K562 (cell line): ENCODE results near the gene TMCC2. TPM values are rescaled to one million over a fixed set of nuclear protein-coding genes. Genes with fewer than 3 reads are reported as not detected.
"Not testable (repeated sequence)": the region's sequence is repeated elsewhere in the genome, so short reads cannot be mapped to it uniquely, and the experiment has no call there.

Experiments
- ATAC-seq: fragments of 200-7000 bp; cut with Tn5 transposase; 3 replicates; pipeline ENCODE4 v1.9.1; 2020; ENCODE audit warnings: moderate library complexity
- BruUV-seq: library from RNA; stranded (reverse); fragments of 400-500 nt; replicated peaks from 2 replicates; lab custom pipeline; 2021; lab: Mats Ljungman, UMichigan
- CTCF ChIA-PET: fragments of 300-600 bp; formaldehyde crosslinking; extraction: SDS; loops from one replicate; lab custom pipeline; 2021; ENCODE audit warnings: low intra/inter-chr PET ratio; lab: Yijun Ruan, JAX
- POLR2A ChIA-PET: fragments of 300-600, 350-650 bp; sonication (Branson Sonifier 250); formaldehyde crosslinking; extraction: SDS; loops from one replicate; lab custom pipeline; 2021; ENCODE audit warnings: antibody characterized with exemption, inconsistent platforms; lab: Yijun Ruan, JAX
- DNase-seq, 4 experiments: peaks; one replicate each; pipeline versions ENCODE4 v3.0.0 to v3.0.0-alpha.2; 2011 to 2018; ENCODE audit warnings: low spot score in 3 of 4, mixed read lengths in 3 of 4; ENCODE audit errors: extremely low read depth in 1 of 4
- FAIRE-seq: peaks from 2 replicates; lab custom pipeline; 2011; peaks lifted over from hg19 to GRCh38; lab: Jason Lieb, UNC
- H2AFZ ChIP-seq: 2 replicates; pipeline ENCODE4 v1.6.0; 2011; ENCODE audit warnings: low read depth, low read length, control low read depth, inconsistent platforms
- H3K27ac ChIP-seq: fragments of 200-600 bp; 3 replicates; pipeline ENCODE4 v1.8.0; 2011; ENCODE audit warnings: low read depth, mild to moderate bottlenecking, control low read depth, inconsistent platforms, low read length, moderate library complexity, mixed read lengths; ENCODE audit errors: extremely low read depth
- H3K27me3 ChIP-seq, 2 experiments: fragments of 300-600 bp in 1 of 2; 2 replicates in 1 of 2; 3 replicates in 1 of 2; pipeline versions ENCODE4 v1.6.0 to v1.8.0; 2011; ENCODE audit warnings: inconsistent platforms in 2 of 2, low read length in 2 of 2, mild to moderate bottlenecking in 1 of 2, mixed read lengths in 1 of 2, moderate library complexity in 1 of 2; ENCODE audit not compliant: control insufficient read depth in 2 of 2, insufficient read depth in 2 of 2
- H3K36me3 ChIP-seq: fragments of 300-600 bp; 3 replicates; pipeline ENCODE4 v1.8.0; 2011; ENCODE audit warnings: mild to moderate bottlenecking, low read length, inconsistent platforms; ENCODE audit not compliant: control insufficient read depth, insufficient read depth
- H3K4me1 ChIP-seq, 2 experiments: fragments of 200-600 bp in 1 of 2; replicated peaks in 1 of 2; 2 replicates in 1 of 2; 3 replicates in 1 of 2; pipeline versions ENCODE4 v1.5.1 to v1.8.0; 2011; ENCODE audit warnings: inconsistent platforms in 2 of 2, low read length in 2 of 2, mild to moderate bottlenecking in 1 of 2, mixed read lengths in 1 of 2, moderate library complexity in 1 of 2; ENCODE audit not compliant: control insufficient read depth in 2 of 2, insufficient read depth in 2 of 2
- H3K4me2 ChIP-seq: 2 replicates; pipeline ENCODE4 v1.6.1; 2011; ENCODE audit warnings: low read length, control low read depth, inconsistent platforms, mixed read lengths; ENCODE audit not compliant: insufficient read depth
- H3K4me3 ChIP-seq: fragments of 200-600 bp; sonication (generic), shearing (Covaris generic); 2 replicates; pipeline ENCODE4 v1.5.1; 2016; ENCODE audit warnings: control low read depth, inconsistent platforms
- H3K79me2 ChIP-seq: fragments of 200-600 bp; 3 replicates; pipeline ENCODE4 v1.8.0; 2011; ENCODE audit warnings: low read length, inconsistent platforms; ENCODE audit not compliant: control insufficient read depth, insufficient read depth
- H3K9ac ChIP-seq, 2 experiments: 2 replicates each; pipeline versions ENCODE4 v1.6.0 to v1.6.1; 2011; ENCODE audit warnings: low read depth in 2 of 2, low read length in 2 of 2, control low read depth in 1 of 2, inconsistent platforms in 1 of 2, mild to moderate bottlenecking in 1 of 2, mixed read lengths in 1 of 2; ENCODE audit not compliant: insufficient read depth in 1 of 2
- H3K9me1 ChIP-seq: one replicate; pipeline ENCODE4 v1.6.0; 2011; ENCODE audit warnings: inconsistent platforms, mild to moderate bottlenecking, low read length, moderate library complexity; ENCODE audit not compliant: control insufficient read depth, insufficient read depth
- H3K9me3 ChIP-seq: replicated peaks from 2 replicates; pipeline ENCODE4 v1.5.1; 2011; ENCODE audit warnings: low read depth, low read length, inconsistent platforms; ENCODE audit not compliant: control insufficient read depth, insufficient read depth
- H4K20me1 ChIP-seq: replicated peaks from 2 replicates; pipeline ENCODE4 v1.6.1; 2011; ENCODE audit warnings: low read length, inconsistent platforms, mixed read lengths; ENCODE audit not compliant: control insufficient read depth, insufficient read depth
- AFF4 ChIP-seq: sonication (generic); formaldehyde crosslinking; IDR thresholded peaks from 2 replicates; pipeline ENCODE4 v1.8.0; 2023; ENCODE audit warnings: mild to moderate bottlenecking, missing genetic modification reagents
- ARNT ChIP-seq, 2 experiments: fragments of 450-650 bp; IDR thresholded peaks; 2 replicates each; pipeline ENCODE4 v1.6.1; 2016; ENCODE audit warnings: mild to moderate bottlenecking in 1 of 2
- BCOR ChIP-seq: fragments of 450-650 bp; IDR thresholded peaks from 2 replicates; pipeline ENCODE4 v1.6.1; 2016
- FIP1L1 ChIP-seq: fragments of 200-400 bp; formaldehyde crosslinking; IDR thresholded peaks from 2 replicates; pipeline ENCODE4 v1.6.1; 2018; ENCODE audit warnings: mild to moderate bottlenecking, low read depth, low read length; ENCODE audit not compliant: poor library complexity, severe bottlenecking
- HDAC2 ChIP-seq: fragments of 450-650 bp; IDR thresholded peaks from 2 replicates; pipeline ENCODE4 v1.6.1; 2016; ENCODE audit warnings: mild to moderate bottlenecking
- KDM1A ChIP-seq, 2 experiments: fragments of 450-650 bp; IDR thresholded peaks; 2 replicates each; pipeline ENCODE4 v1.6.1; 2016; ENCODE audit warnings: mild to moderate bottlenecking in 2 of 2
- SMARCA5 ChIP-seq: fragments of 450-650 bp; IDR thresholded peaks from 2 replicates; pipeline ENCODE4 v1.6.1; 2016
- ZNF146 ChIP-seq: IDR thresholded peaks from one replicate; pipeline ENCODE4 v1.6.1; 2018; ENCODE audit warnings: missing compliant biosample characterization; ENCODE audit not compliant: unreplicated experiment
- WGBS: fragments of 100-300 bp; shearing (Covaris generic); methylation state at CpG from one replicate; pipeline ENCODE4 v1.1.6; 2016; ENCODE audit warnings: low coverage, mixed read lengths; ENCODE audit not compliant: insufficient coverage; ENCODE audit errors: missing lambda C conversion rate; 5-methylcytosine and 5-hydroxymethylcytosine counted together
- in situ Hi-C: fragments of 300-500 bp; cut with MboI; formaldehyde crosslinking; loops from 4 replicates; pipeline ENCODE4 v1.15.0; 2018; ENCODE audit warnings: inconsistent platforms, mixed read lengths
- intact Hi-C: fragments of 100-400 bp; cut with micrococcal nuclease; formaldehyde crosslinking; loops from 2 replicates; pipeline ENCODE4 v1.14.2; 2022
- polyA plus RNA-seq, 8 experiments: library from polyadenylated mRNA; depleted of rRNA in 4 of 8; stranded (reverse) in 5 of 8; unstranded in 3 of 8; fragments of >200 nt; fragmentation: Nextera tagmentation in 2 of 8; fragmentation: Illumina TruSeq in 1 of 8; extraction: Ambion mirVana in 2 of 8; extraction: Trizol in 1 of 8; gene quantifications; 2 replicates each; pipeline versions ENCODE4 v1.2.1 to v1.2.3, GENCODE V29; 2011 to 2014; ENCODE audit warnings: inconsistent platforms in 1 of 8, missing spikeins in 1 of 8
- total RNA-seq, 7 experiments: library from RNA; depleted of rRNA in 6 of 7; stranded (reverse); fragments of >200 nt in 6 of 7; fragmentation: Illumina TruSeq in 2 of 7; extraction: Trizol in 2 of 7; gene quantifications; 2 replicates each; pipeline versions ENCODE4 v1.2.1 to v1.2.3, GENCODE V29; 2011 to 2021; ENCODE audit warnings: low replicate concordance in 1 of 7

Gene TMCC2
- total and polyA plus RNA-seq, 9 of the 15 experiments (the other 6 are each of a cell fraction or from before 2014, with no cell fraction given): 0.06 to 1.8 (median 0.98) TPM

GRCh38 chr1:205279986-205280385, 52.2 kb downstream of the TMCC2 start (continued):
- TF ChIP-seq AFF4 (CRISPR knock-in tag): no peak
- no peak for TF ChIP-seq FIP1L1

GRCh38 chr1:205280666-205281395, 53.1 kb downstream of the TMCC2 start:
- intact Hi-C loops, DNase-seq, H3K36me3 ChIP-seq, H3K4me2 ChIP-seq, FAIRE-seq, H3K27ac ChIP-seq, H2AFZ ChIP-seq, H3K9me1 ChIP-seq, H3K4me3 ChIP-seq, H3K9ac ChIP-seq, H3K79me2 ChIP-seq, H4K20me1 ChIP-seq, H3K9me3 ChIP-seq, ATAC-seq, BruUV-seq, in situ Hi-C loops, CTCF ChIA-PET: not testable (repeated sequence)
- 60% methylated on average over 10 of the region's 10 CpGs for WGBS
- POLR2A ChIA-PET: interaction anchor here (0.5 to 1.1 kb wide), 2 partner anchors 42 to 109 kb away, joined by 3 to 4 read pairs; no protein-coding TSS in a partner anchor
- H3K4me1 ChIP-seq: peaks cover 16% of the 10 kb centered on the region in 2 experiments
- TF ChIP-seq BCOR (peak; percentile 92), KDM1A (IDR thresholded peaks at IDR 0.05) (peak in 1 of 2 experiments; percentile 59; a peak in 1 of 4 replicates), SMARCA5 (peak; percentile 76; the same call in 1 of the 2 replicates), ZNF146 (CRISPR knock-in tag) (peak; percentile 91), HDAC2 (0 out of 2 replicates have a peak, but pooled peaks have one; percentile 51), ARNT (IDR thresholded peaks at IDR 0.05) (0 out of 4 replicates have a peak, but pooled peaks of 1 of the 2 experiments have one; percentile 23)
- peaks cover 2 to 13% of the 10 kb centered on the region in 2 experiments; a peak in 3 of 5 replicates for H3K27me3 ChIP-seq
